ENCODE measurements around the gene RELL1.

Gene RELL1

GRCh38 chr4:37595875-37596680 lies 90.1 kb downstream of the RELL1 start:
- Histone ChIP-seq H3F3A (ENCODE audit: control insufficient read depth, insufficient read depth) (no peaks in the 10 kb centered on the region), H3K9me2 (replicated peaks; ENCODE audit: control insufficient read depth, low read length) (no peaks in the 10 kb centered on the region), H3K4me2 (ENCODE audit: low read length) (no peak overlapping the region), H3K9me3 (ENCODE audit: control insufficient read depth, insufficient read depth, low read length) (no peaks in the 10 kb centered on the region), H4K20me1 (ENCODE audit: control insufficient read depth, insufficient read depth, low read depth, low read length) (no peaks in the 10 kb centered on the region), H3K27ac (ENCODE audit: low read depth, low read length) (no peak overlapping the region), H3K36me3 (ENCODE audit: control insufficient read depth, low read length) (no peaks in the 10 kb centered on the region), H3K4me1 (ENCODE audit: control insufficient read depth, low read length) (no peaks in the 10 kb centered on the region), H3K79me2 (ENCODE audit: control insufficient read depth, low read length) (no peaks in the 10 kb centered on the region), H3K4me3 (ENCODE audit: low read length) (no peak overlapping the region), H3K27me3 (ENCODE audit: control insufficient read depth, low read length) (no peaks in the 10 kb centered on the region)
- TF ChIP-seq CTCF (IDR thresholded peaks at IDR 0.05; ENCODE audit: low read depth, low read length, poor library complexity, severe bottlenecking) = no peak
- TF ChIP-seq EZH2phosphoT487 (IDR thresholded peaks at IDR 0.05; ENCODE audit: borderline replicate concordance, low read length) = no peak

- no peaks in the 10 kb centered on the region for H4K20me1 ChIP-seq (ENCODE audit: control insufficient read depth, insufficient read depth, low read depth, low read length)
- no peaks in the 10 kb centered on the region for H3K36me3 ChIP-seq (ENCODE audit: control insufficient read depth, low read length)
- H3K4me1 ChIP-seq (ENCODE audit: control insufficient read depth, low read length) = no peaks in the 10 kb centered on the region
- no peaks in the 10 kb centered on the region for H3F3A ChIP-seq (ENCODE audit: control insufficient read depth, insufficient read depth)
- no peak overlapping the region for H3K4me3 ChIP-seq (ENCODE audit: low read length)
- no peak for TF ChIP-seq CTCF (IDR thresholded peaks at IDR 0.05; ENCODE audit: low read depth, low read length, poor library complexity, severe bottlenecking)
- TF ChIP-seq EZH2phosphoT487 (IDR thresholded peaks at IDR 0.05; ENCODE audit: borderline replicate concordance, low read length) = no peak
- H3K27ac ChIP-seq (ENCODE audit: low read depth, low read length) = no peak overlapping the region
- H3K4me2 ChIP-seq (ENCODE audit: low read length) = no peak overlapping the region
- H3K79me2 ChIP-seq (ENCODE audit: control insufficient read depth, low read length) = no peaks in the 10 kb centered on the region
- H3K9me3 ChIP-seq (ENCODE audit: control insufficient read depth, insufficient read depth, low read length) = no peaks in the 10 kb centered on the region
- H3K9me2 ChIP-seq (replicated peaks; ENCODE audit: control insufficient read depth, low read length) = no peaks in the 10 kb centered on the region
- no peaks in the 10 kb centered on the region for H3K27me3 ChIP-seq (ENCODE audit: control insufficient read depth, low read length)
Observed at GRCh38 chr4:37594099-37594498, 92.1 kb downstream of the RELL1 start.

GRCh38 chr4:37591349-37591748 lies 94.8 kb downstream of the RELL1 start:
- no peaks in the 10 kb centered on the region for H3F3A ChIP-seq (ENCODE audit: control insufficient read depth, insufficient read depth)
- no peaks in the 10 kb centered on the region for H3K9me3 ChIP-seq (ENCODE audit: control insufficient read depth, insufficient read depth, low read length)
- H3K27me3 ChIP-seq (ENCODE audit: control insufficient read depth, low read length) = no peaks in the 10 kb centered on the region
- no peak overlapping the region for H3K4me2 ChIP-seq (ENCODE audit: low read length)
- no peaks in the 10 kb centered on the region for H3K79me2 ChIP-seq (ENCODE audit: control insufficient read depth, low read length)
- H3K27ac ChIP-seq (ENCODE audit: low read depth, low read length) = no peak overlapping the region
- TF ChIP-seq EZH2phosphoT487 (IDR thresholded peaks at IDR 0.05; ENCODE audit: borderline replicate concordance, low read length) (no peak), CTCF (IDR thresholded peaks at IDR 0.05; ENCODE audit: low read depth, low read length, poor library complexity, severe bottlenecking) (no peak)
- H4K20me1 ChIP-seq (ENCODE audit: control insufficient read depth, insufficient read depth, low read depth, low read length) = no peaks in the 10 kb centered on the region
- H3K9me2 ChIP-seq (replicated peaks; ENCODE audit: control insufficient read depth, low read length) = no peaks in the 10 kb centered on the region
- no peak overlapping the region for H3K4me3 ChIP-seq (ENCODE audit: low read length)
- H3K4me1 ChIP-seq (ENCODE audit: control insufficient read depth, low read length) = no peaks in the 10 kb centered on the region
- no peaks in the 10 kb centered on the region for H3K36me3 ChIP-seq (ENCODE audit: control insufficient read depth, low read length)
